Endothelial cell of umbilical vein (primary cell): ENCODE data around the gene DRC1.

ENCODE experiments used
- EZH2 ChIP-seq: IDR thresholded peaks from 2 replicates; pipeline ENCODE4 v1.6.1; 2012; ENCODE audit warnings: borderline replicate concordance, low read depth, mild to moderate bottlenecking, moderate library complexity, low read length, inconsistent platforms; ENCODE audit not compliant: severe bottlenecking
- JUN ChIP-seq: IDR thresholded peaks from 2 replicates; pipeline ENCODE4 v1.6.1; 2011; ENCODE audit warnings: borderline replicate concordance, low read depth; ENCODE audit not compliant: insufficient read length, insufficient read depth
- MYC ChIP-seq: IDR thresholded peaks from one replicate; pipeline ENCODE4 v1.6.1; 2011; ENCODE audit warnings: mild to moderate bottlenecking, low read depth, low read length
- POLR2A ChIP-seq: IDR thresholded peaks from 2 replicates; pipeline ENCODE4 v1.6.1; 2012; ENCODE audit warnings: low read depth, mild to moderate bottlenecking, control low read depth, low read length
- POLR2AphosphoS5 ChIP-seq: IDR thresholded peaks from 2 replicates; pipeline ENCODE4 v1.6.1; 2012; ENCODE audit warnings: low read depth, mild to moderate bottlenecking, control low read depth, low read length, moderate library complexity; ENCODE audit not compliant: insufficient read depth
- TF ChIP-seq, protein P1 (sequence below), 2 donors: IDR thresholded peaks; 1 replicate in 1 of 2; 2 replicates in 1 of 2; pipeline ENCODE4 v1.5.1; 2011; ENCODE audit warnings: low read length in 2 of 2, mild to moderate bottlenecking in 2 of 2, moderate library complexity in 2 of 2, control low read depth in 1 of 2, inconsistent platforms in 1 of 2, low read depth in 1 of 2; ENCODE audit not compliant: insufficient read depth in 1 of 2; ENCODE audit errors: extremely low read depth in 1 of 2
- TF ChIP-seq, protein P2 (sequence below): IDR thresholded peaks from 2 replicates; pipeline ENCODE4 v1.6.1; 2011; ENCODE audit not compliant: insufficient read depth, insufficient read length

DNA sequence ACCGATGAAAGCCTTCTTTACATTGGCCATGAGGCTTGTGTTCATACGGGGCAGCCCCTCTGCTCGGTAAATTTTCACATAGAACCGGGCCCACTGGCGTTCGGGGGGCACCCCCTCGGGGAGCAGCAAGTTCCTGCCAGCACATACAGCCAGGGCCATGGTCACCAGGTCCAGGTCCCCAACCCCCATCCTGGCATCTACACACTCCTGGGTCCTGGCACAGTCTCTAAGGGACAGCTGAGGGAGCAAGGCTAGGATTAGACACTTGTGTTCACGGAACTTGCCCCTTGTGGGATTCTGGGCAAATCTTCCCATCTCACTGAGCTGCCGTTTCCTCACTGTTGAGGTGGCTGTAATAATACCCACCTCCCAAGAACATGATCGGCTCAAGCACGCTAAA, 81.8 kb downstream of the DRC1 start:
- TF ChIP-seq POLR2A, result no peak
- TF ChIP-seq, protein P1, sequence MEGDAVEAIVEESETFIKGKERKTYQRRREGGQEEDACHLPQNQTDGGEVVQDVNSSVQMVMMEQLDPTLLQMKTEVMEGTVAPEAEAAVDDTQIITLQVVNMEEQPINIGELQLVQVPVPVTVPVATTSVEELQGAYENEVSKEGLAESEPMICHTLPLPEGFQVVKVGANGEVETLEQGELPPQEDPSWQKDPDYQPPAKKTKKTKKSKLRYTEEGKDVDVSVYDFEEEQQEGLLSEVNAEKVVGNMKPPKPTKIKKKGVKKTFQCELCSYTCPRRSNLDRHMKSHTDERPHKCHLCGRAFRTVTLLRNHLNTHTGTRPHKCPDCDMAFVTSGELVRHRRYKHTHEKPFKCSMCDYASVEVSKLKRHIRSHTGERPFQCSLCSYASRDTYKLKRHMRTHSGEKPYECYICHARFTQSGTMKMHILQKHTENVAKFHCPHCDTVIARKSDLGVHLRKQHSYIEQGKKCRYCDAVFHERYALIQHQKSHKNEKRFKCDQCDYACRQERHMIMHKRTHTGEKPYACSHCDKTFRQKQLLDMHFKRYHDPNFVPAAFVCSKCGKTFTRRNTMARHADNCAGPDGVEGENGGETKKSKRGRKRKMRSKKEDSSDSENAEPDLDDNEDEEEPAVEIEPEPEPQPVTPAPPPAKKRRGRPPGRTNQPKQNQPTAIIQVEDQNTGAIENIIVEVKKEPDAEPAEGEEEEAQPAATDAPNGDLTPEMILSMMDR (IDR thresholded peaks at IDR 0.05; ENCODE audit: extremely low read depth in 1 of 2, insufficient read depth in 1 of 2, low read depth in 1 of 2, low read length in 2 of 2), result no peak
- no peak for TF ChIP-seq POLR2AphosphoS5
- TF ChIP-seq, protein P2, sequence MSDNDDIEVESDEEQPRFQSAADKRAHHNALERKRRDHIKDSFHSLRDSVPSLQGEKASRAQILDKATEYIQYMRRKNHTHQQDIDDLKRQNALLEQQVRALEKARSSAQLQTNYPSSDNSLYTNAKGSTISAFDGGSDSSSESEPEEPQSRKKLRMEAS, result no peak
- TF ChIP-seq JUN, result no peak
- TF ChIP-seq MYC, result no peak
- no peak for TF ChIP-seq EZH2
